HCT116 (cell line): ENCODE results near the gene MICOS13. TPM values are rescaled to one million over a fixed set of nuclear protein-coding genes. Genes with fewer than 3 reads are reported as not detected.

Experiments used
- ATAC-seq: fragments of 200-7000 bp; cut with Tn5 transposase; 2 replicates; pipeline ENCODE4 v1.9.1; 2020; ENCODE audit warnings: mild to moderate bottlenecking, moderate library complexity
- BruUV-seq: library from RNA; stranded (reverse); fragments of 400-500 nt; replicated peaks from 2 replicates; lab custom pipeline; 2021; lab: Mats Ljungman, UMichigan
- CTCF ChIA-PET: fragments of 300-600 bp; sonication (Branson Sonifier 250); formaldehyde crosslinking; loops from one replicate; lab custom pipeline; 2021; ENCODE audit warnings: antibody characterized with exemption; lab: Charles Lee
- POLR2A ChIA-PET: fragments of 300-600, 350-600 bp; sonication (Branson Sonifier 250); formaldehyde crosslinking; loops from one replicate; lab custom pipeline; 2021; ENCODE audit warnings: antibody characterized with exemption; lab: Charles Lee
- RAD21 ChIA-PET, 2 experiments: fragments of 300-600 bp; sonication (Branson Sonifier 250); formaldehyde crosslinking; loops; one replicate each; lab custom pipeline; 2023; ENCODE audit warnings: low total read pairs in 2 of 2; ENCODE audit not compliant: uncharacterized antibody in 2 of 2, unreplicated experiment in 2 of 2, low non-redundant PET in 1 of 2; lab: Charles Lee
- DNase-seq: peaks from one replicate; pipeline ENCODE4 v3.0.0-alpha.2; 2010; ENCODE audit warnings: low read depth, low spot score
- H2AFZ ChIP-seq: fragments of 200-600 bp; shearing (Covaris generic), sonication (generic); 2 replicates; pipeline ENCODE4 v1.6.1; 2017; ENCODE audit warnings: low read depth, mixed run types, mixed read lengths, antibody characterized with exemption, low read length; ENCODE audit not compliant: poor library complexity, severe bottlenecking
- H3K27ac ChIP-seq: 2 replicates; pipeline ENCODE4 v1.5.1; 2012; ENCODE audit warnings: low read depth, low read length
- H3K27me3 ChIP-seq: fragments of 200-600 bp; sonication (generic); 2 replicates; pipeline ENCODE4 v1.6.1; 2016; ENCODE audit warnings: mixed run types, low read length, mixed read lengths; ENCODE audit not compliant: insufficient read depth
- H3K36me3 ChIP-seq, 2 experiments: fragments of 200-500 bp in 1 of 2; fragments of 200-600 bp in 1 of 2; sonication (Bioruptor generic) in 1 of 2; sonication (generic) in 1 of 2; 2 replicates each; pipeline versions ENCODE4 v1.5.1 to v1.6.1; 2014 to 2016; ENCODE audit warnings: low read length in 2 of 2, inconsistent platforms in 1 of 2, mixed read lengths in 1 of 2, mixed run types in 1 of 2; ENCODE audit not compliant: insufficient read depth in 2 of 2, control insufficient read depth in 1 of 2
- H3K4me1 ChIP-seq, 2 experiments: fragments of 200-600 bp in 1 of 2; sonication (generic) in 1 of 2; 2 replicates each; pipeline versions ENCODE4 v1.5.1 to v1.6.1; 2012 to 2017; ENCODE audit warnings: low read length in 2 of 2, inconsistent platforms in 1 of 2, mild to moderate bottlenecking in 1 of 2, mixed read lengths in 1 of 2, mixed run types in 1 of 2, moderate library complexity in 1 of 2; ENCODE audit not compliant: insufficient read depth in 2 of 2, control insufficient read depth in 1 of 2
- H3K4me2 ChIP-seq: fragments of 200-600 bp; sonication (generic); 2 replicates; pipeline ENCODE4 v1.6.1; 2017; ENCODE audit warnings: mixed run types, low read length, mixed read lengths
- H3K4me3 ChIP-seq, 2 experiments: fragments of 200-600 bp in 1 of 2; sonication (generic) in 1 of 2; replicated peaks in 1 of 2; 2 replicates each; pipeline ENCODE4 v1.5.1; 2011 to 2016; ENCODE audit warnings: low read length in 2 of 2, control low read depth in 1 of 2, low read depth in 1 of 2, mild to moderate bottlenecking in 1 of 2, mixed read lengths in 1 of 2, mixed run types in 1 of 2
- H3K79me2 ChIP-seq: fragments of 200-600 bp; sonication (generic); 2 replicates; pipeline ENCODE4 v1.6.1; 2017; ENCODE audit warnings: mild to moderate bottlenecking, mixed run types, low read length, moderate library complexity, mixed read lengths; ENCODE audit not compliant: insufficient read depth
- H3K9ac ChIP-seq: fragments of 200-600 bp; sonication (generic); 2 replicates; pipeline ENCODE4 v1.6.1; 2016; ENCODE audit warnings: low read length, mixed read lengths
- H3K9me2 ChIP-seq: fragments of 200-600 bp; sonication (generic), shearing (Covaris generic); 2 replicates; pipeline ENCODE4 v1.6.1; 2017; ENCODE audit warnings: mixed run types, mild to moderate bottlenecking, moderate library complexity; ENCODE audit not compliant: insufficient read depth
- H3K9me3 ChIP-seq, 2 experiments: fragments of 200-500 bp in 1 of 2; fragments of 200-600 bp in 1 of 2; sonication (Bioruptor generic) in 1 of 2; sonication (generic) in 1 of 2; 2 replicates each; pipeline ENCODE4 v1.6.1; 2014 to 2017; ENCODE audit warnings: low read length in 2 of 2, mixed read lengths in 2 of 2, inconsistent platforms in 1 of 2, low read depth in 1 of 2, mild to moderate bottlenecking in 1 of 2, mixed run types in 1 of 2, moderate library complexity in 1 of 2; ENCODE audit not compliant: control insufficient read depth in 1 of 2, insufficient read depth in 1 of 2
- H4K20me1 ChIP-seq: fragments of 200-600 bp; sonication (generic), shearing (Covaris generic); 2 replicates; pipeline ENCODE4 v1.6.1; 2017; ENCODE audit warnings: mixed run types, mild to moderate bottlenecking, moderate library complexity; ENCODE audit not compliant: insufficient read depth
- ATF3 ChIP-seq: IDR thresholded peaks from 2 replicates; pipeline ENCODE4 v1.6.1; 2012
- CTCF ChIP-seq, 3 experiments: fragments of 200-600 bp in 1 of 3; sonication (generic) in 1 of 3; IDR thresholded peaks in 2 of 3; conservative IDR thresholded peaks in 1 of 3; 2 replicates each; pipeline ENCODE4 v1.5.1; 2012 to 2017; ENCODE audit warnings: low read depth in 2 of 3, low read length in 2 of 3, antibody characterized with exemption in 1 of 3, borderline replicate concordance in 1 of 3, control low read depth in 1 of 3, mild to moderate bottlenecking in 1 of 3, mixed read lengths in 1 of 3, mixed run types in 1 of 3, moderate library complexity in 1 of 3; ENCODE audit not compliant: insufficient read depth in 1 of 3
- ELF1 ChIP-seq: IDR thresholded peaks from 2 replicates; pipeline ENCODE4 v1.6.1; 2012; ENCODE audit warnings: low read depth, borderline replicate concordance
- EZH2 ChIP-seq: fragments of 200-600 bp; sonication (generic); IDR thresholded peaks from 2 replicates; pipeline ENCODE4 v1.6.1; 2017; ENCODE audit warnings: antibody characterized with exemption, mixed run types
- EZH2phosphoT487 ChIP-seq: fragments of 200-600 bp; IDR thresholded peaks from 2 replicates; pipeline ENCODE4 v1.6.1; 2018; ENCODE audit warnings: antibody characterized with exemption, borderline replicate concordance
- JUND ChIP-seq: IDR thresholded peaks from 2 replicates; pipeline ENCODE4 v1.6.1; 2012
- MAX ChIP-seq: IDR thresholded peaks from 2 replicates; pipeline ENCODE4 v1.6.1; 2012
- POLR2AphosphoS5 ChIP-seq: IDR thresholded peaks from 2 replicates; pipeline ENCODE4 v1.6.1; 2011; ENCODE audit warnings: mild to moderate bottlenecking, low read depth, low read length, moderate library complexity
- SIN3A ChIP-seq: IDR thresholded peaks from 2 replicates; pipeline ENCODE4 v1.6.1; 2012; ENCODE audit warnings: low read depth
- SP1 ChIP-seq: IDR thresholded peaks from 2 replicates; pipeline ENCODE4 v1.6.1; 2012; ENCODE audit warnings: low read depth
- SRF ChIP-seq: IDR thresholded peaks from 2 replicates; pipeline ENCODE4 v1.6.1; 2012; ENCODE audit warnings: low read depth
- TCF7L2 ChIP-seq: IDR thresholded peaks from 2 replicates; pipeline ENCODE4 v1.7.0; 2011; ENCODE audit warnings: borderline replicate concordance, inconsistent platforms; ENCODE audit not compliant: insufficient read depth, insufficient read length; ENCODE audit errors: extremely low read depth
- YY1 ChIP-seq: IDR thresholded peaks from 2 replicates; pipeline ENCODE4 v1.6.1; 2011; ENCODE audit warnings: low read length, low read depth, moderate library complexity, mild to moderate bottlenecking; ENCODE audit not compliant: insufficient replicate concordance; ENCODE audit errors: extremely low read depth
- ZBTB33 ChIP-seq: IDR thresholded peaks from 2 replicates; pipeline ENCODE4 v1.6.1; 2011; ENCODE audit warnings: mild to moderate bottlenecking, low read length, moderate library complexity; ENCODE audit not compliant: insufficient replicate concordance; ENCODE audit errors: extremely low read depth
- ZFX ChIP-seq: fragments of 450-650 bp; IDR thresholded peaks from 2 replicates; pipeline ENCODE4 v1.6.1; 2017
- intact Hi-C: fragments of 100-400 bp; cut with micrococcal nuclease; formaldehyde crosslinking; loops from 2 replicates; pipeline ENCODE4 v1.10.0; 2022
- total RNA-seq: library from RNA; stranded (reverse); gene quantifications from one replicate; pipeline ENCODE4 v1.2.1, GENCODE V29; 2021; ENCODE audit not compliant: unreplicated experiment

Gene MICOS13
- total RNA-seq, 1 experiment from 2014 or later: 61.6 TPM

GRCh38 chr19:5669212-5669611, 11.1 kb downstream of the MICOS13 start:
- DNase-seq: no peak
- Histone ChIP-seq H3K27me3 (no peaks in the 10 kb centered on the region), H3K36me3 (peaks cover 32 to 49% of the 10 kb centered on the region in 2 experiments; a peak in 3 of 4 replicates), H3K4me2 (no peak overlapping the region), H3K9ac (no peak overlapping the region), H2AFZ (no peak overlapping the region), H3K27ac (no peak overlapping the region), H3K4me3 (no peak overlapping the region), H4K20me1 (no peaks in the 10 kb centered on the region), H3K9me3 (no peaks in the 10 kb centered on the region), H3K79me2 (no peaks in the 10 kb centered on the region), H3K4me1 (no peaks in the 10 kb centered on the region; a peak in 2 of 4 replicates), H3K9me2 (no peaks in the 10 kb centered on the region)
- intact Hi-C loops: no loop called here
- ATAC-seq: no peak
- ChIA-PET POLR2A (no interaction called here), RAD21 (no interaction called here), CTCF (no interaction called here)
- TF ChIP-seq MAX (no peak), EZH2 (no peak), ELF1 (no peak), ATF3 (no peak), SRF (no peak), SIN3A (no peak), EZH2phosphoT487 (no peak), ZBTB33 (no peak), POLR2AphosphoS5 (no peak), SP1 (no peak), JUND (no peak), TCF7L2 (no peak), CTCF (IDR thresholded peaks at IDR 0.05 in 2 of 3, conservative IDR thresholded peaks at IDR 0.05 in 1 of 3; ENCODE audit: borderline replicate concordance in 1 of 3, insufficient read depth in 1 of 3, low read depth in 2 of 3, low read length in 2 of 3) (no peak), YY1 (no peak), ZFX (no peak)
- BruUV-seq: no TSS peak
